Measurements from ENCODE around the gene IER3IP1. TPM values are rescaled to one million over a fixed set of nuclear protein-coding genes. Genes with fewer than 3 reads are reported as not detected.
A peak's percentile ranks its signal among the peaks of the same experiment; 100 is the strongest.
"Not testable (repeated sequence)": the region's sequence is repeated elsewhere in the genome, so short reads cannot be mapped to it uniquely, and the experiment has no call there.

Gene IER3IP1
- total RNA-seq, 4 donors from 2014 or later = 7.9 to 14.3 (median 11.2) TPM

DNA sequence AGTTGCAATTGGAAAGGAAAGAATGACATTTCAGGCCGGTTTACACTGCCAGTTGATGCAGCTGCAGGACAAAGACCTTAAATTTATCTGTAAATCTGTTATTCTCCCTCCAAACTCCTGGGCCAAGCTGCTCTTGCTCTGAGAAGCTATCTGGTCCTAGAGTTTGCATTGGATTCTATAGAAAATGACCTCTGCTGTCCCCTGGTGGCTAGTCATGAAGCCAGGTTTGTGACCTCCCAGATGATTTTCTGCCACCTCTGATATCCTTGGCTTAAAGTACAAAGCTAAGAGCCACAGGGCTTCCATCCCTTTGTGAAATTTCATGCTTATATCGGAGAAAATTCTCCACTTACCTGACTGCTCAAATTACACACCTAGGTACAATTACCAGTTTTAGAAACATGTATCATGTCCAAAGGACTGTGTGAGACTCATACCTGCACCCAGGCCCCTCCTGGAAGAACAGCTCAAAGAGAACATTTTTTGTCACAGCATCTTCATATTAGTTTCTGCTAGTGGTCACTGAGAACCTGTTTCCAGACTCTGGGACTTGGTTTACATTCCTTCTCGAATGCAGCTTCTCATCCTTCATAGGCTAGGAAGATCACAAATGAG, 28.9 kb upstream of the IER3IP1 start:
- H3K27ac ChIP-seq = no peak overlapping the region
- whole genome bisulfite sequencing = 47% methylated on average over 3 of the region's 3 CpGs
- TF ChIP-seq CTCF (IDR thresholded peaks at IDR 0.05) (peak; percentile 63), EP300 (IDR thresholded peaks at IDR 0.05) (no peak), POLR2A (IDR thresholded peaks at IDR 0.05) (no peak), POLR2AphosphoS5 (IDR thresholded peaks at IDR 0.05) (no peak)
- no peak for DNase-seq (ENCODE audit: low spot score in 2 of 2)
- no peak overlapping the region for H3K4me3 ChIP-seq
- H3K27me3 ChIP-seq = peaks cover 7% of the 10 kb centered on the region
- no peaks in the 10 kb centered on the region for H3K36me3 ChIP-seq
- no peaks in the 10 kb centered on the region for H3K4me1 ChIP-seq
- no peaks in the 10 kb centered on the region for H3K9me3 ChIP-seq

DNA sequence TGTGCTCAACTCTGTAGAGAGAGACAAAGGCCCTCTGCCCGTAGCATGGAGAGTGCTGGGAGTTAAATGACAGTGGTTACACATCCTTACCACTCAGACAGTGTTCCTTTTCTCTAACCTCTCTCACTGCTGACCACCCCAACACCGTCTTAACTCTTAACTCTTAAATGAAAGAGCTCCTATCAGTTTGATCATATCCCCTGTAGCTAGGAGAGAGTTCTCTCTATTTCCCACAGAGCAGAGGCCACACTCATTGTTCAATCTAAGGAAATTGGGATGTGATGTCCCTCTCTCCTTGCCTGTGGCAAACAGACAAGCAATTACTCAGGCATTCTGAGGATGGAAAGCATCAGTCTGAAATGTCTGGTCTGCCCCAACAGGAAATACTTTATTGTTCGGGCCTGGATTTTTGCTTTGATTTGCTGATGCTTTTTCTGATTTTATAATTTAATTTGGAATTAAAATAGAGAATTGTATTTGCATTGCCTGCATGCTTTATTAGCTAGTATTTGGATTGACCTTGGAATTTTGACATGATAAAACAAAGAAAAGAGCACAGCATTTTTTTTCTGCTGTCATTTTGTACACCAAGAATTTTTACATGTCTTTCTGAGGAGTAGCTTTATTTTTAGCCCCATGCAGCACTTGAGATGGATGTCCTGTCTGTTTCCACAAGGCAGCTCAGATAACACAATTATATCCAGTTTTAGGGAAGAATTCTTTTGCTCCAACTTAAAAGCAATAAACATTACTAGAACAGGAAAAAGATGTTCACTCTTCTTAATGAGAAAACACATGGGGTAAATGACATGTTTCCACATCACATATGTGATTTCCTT, 27.7 kb upstream of the IER3IP1 start:
- TF ChIP-seq POLR2A (IDR thresholded peaks at IDR 0.05) = no peak
- TF ChIP-seq EP300 (IDR thresholded peaks at IDR 0.05) = no peak
- no peak for TF ChIP-seq CTCF (IDR thresholded peaks at IDR 0.05)
- no peak for TF ChIP-seq POLR2AphosphoS5 (IDR thresholded peaks at IDR 0.05)
- no peak for DNase-seq (ENCODE audit: low spot score in 2 of 2)
- WGBS = 74% methylated on average over 3 of the region's 3 CpGs
- Histone ChIP-seq H3K36me3 (no peaks in the 10 kb centered on the region), H3K27ac (no peak overlapping the region), H3K27me3 (no peaks in the 10 kb centered on the region), H3K4me3 (no peak overlapping the region), H3K9me3 (no peaks in the 10 kb centered on the region), H3K4me1 (no peaks in the 10 kb centered on the region)

DNA sequence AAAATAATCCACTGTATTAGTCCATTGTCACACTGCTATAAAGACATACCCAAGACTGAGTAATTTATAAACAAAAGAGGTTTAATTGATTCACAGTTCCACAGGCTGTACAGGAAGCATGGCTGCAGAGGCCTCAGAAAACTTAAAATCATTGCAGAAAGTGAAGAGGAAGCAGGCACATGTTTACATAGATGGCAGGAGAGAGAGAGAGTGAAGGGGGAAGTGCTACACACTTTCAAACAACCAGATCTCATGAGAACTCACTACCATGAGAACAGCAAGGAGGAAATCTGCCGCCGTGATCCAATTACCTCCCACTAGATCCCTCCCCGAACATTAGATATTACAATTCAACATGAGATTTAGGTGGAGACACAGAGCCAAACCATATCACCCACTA, 19.8 kb upstream of the IER3IP1 start:
- not testable (repeated sequence) for H3K9me3 ChIP-seq; H3K4me3 ChIP-seq; H3K4me1 ChIP-seq; H3K27me3 ChIP-seq; H3K27ac ChIP-seq; DNase-seq (ENCODE audit: low spot score in 2 of 2); H3K36me3 ChIP-seq
- WGBS = 87% methylated on average over 3 of the region's 3 CpGs

DNA sequence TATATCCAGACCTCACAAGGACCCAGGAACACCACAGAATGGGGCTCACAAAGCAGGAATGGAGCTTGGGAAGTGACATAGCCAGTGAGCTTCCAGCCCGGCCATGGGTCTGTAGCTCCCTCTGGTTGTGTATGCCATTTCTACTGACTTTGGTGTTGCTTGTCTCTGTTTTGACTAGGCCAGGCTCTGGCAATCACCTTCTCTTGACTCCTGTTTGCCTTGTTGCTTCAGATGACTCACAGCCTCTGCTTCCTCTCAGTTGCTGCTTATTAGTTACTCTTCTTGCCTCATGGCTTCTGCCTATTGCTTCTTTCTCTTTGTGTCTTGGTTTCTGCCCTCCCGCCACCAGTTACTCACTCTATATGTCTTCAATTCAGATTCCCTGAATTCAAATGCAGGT, 15.8 kb upstream of the IER3IP1 start:
- TF ChIP-seq EP300 (IDR thresholded peaks at IDR 0.05) (no peak), POLR2A (IDR thresholded peaks at IDR 0.05) (no peak), POLR2AphosphoS5 (IDR thresholded peaks at IDR 0.05) (no peak), CTCF (IDR thresholded peaks at IDR 0.05) (no peak)
- H3K27ac ChIP-seq = no peak overlapping the region
- no peak for DNase-seq (ENCODE audit: low spot score in 2 of 2)
- no peak overlapping the region for H3K4me3 ChIP-seq
- 91% methylated on average over 2 of the region's 2 CpGs for WGBS
- H3K36me3 ChIP-seq = no peaks in the 10 kb centered on the region
- peaks cover 13% of the 10 kb centered on the region for H3K27me3 ChIP-seq
- H3K4me1 ChIP-seq = no peaks in the 10 kb centered on the region
- H3K9me3 ChIP-seq = no peaks in the 10 kb centered on the region

DNA sequence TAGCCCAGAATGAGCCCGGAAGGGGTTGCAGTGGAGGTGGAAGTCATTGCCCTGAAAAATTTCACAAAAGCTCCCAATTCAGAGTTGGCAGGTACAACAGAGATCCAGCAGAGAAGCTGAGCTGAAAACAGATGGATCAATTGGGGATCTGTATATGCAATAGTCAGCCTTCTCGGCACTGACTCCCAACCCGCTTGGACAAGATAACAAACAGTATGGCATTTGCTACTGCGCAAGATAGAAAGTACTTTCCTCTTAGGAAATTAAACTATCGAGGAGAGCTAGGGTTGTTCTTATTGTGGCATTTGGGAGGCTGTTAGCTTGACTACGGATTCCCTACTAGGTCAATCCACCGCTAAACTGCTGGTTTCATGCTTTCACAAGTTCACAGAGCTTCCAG, 11.6 kb upstream of the IER3IP1 start:
- H3K9me3 ChIP-seq = no peaks in the 10 kb centered on the region
- no peak for TF ChIP-seq POLR2A (IDR thresholded peaks at IDR 0.05)
- no peak for TF ChIP-seq EP300 (IDR thresholded peaks at IDR 0.05)
- TF ChIP-seq CTCF (IDR thresholded peaks at IDR 0.05) = no peak
- no peak for TF ChIP-seq POLR2AphosphoS5 (IDR thresholded peaks at IDR 0.05)
- no peak overlapping the region for H3K4me3 ChIP-seq
- H3K27ac ChIP-seq = no peak overlapping the region
- WGBS = 89% methylated on average over 7 of the region's 7 CpGs
- H3K27me3 ChIP-seq = peaks cover 10% of the 10 kb centered on the region
- DNase-seq (ENCODE audit: low spot score in 2 of 2) = no peak
- H3K36me3 ChIP-seq = no peaks in the 10 kb centered on the region
- no peaks in the 10 kb centered on the region for H3K4me1 ChIP-seq
